Cardiac fibroblast (primary cell): ENCODE data around the gene TNNT1.
A peak's percentile ranks its signal among the peaks of the same experiment; 100 is the strongest.

Experiments
- DNase-seq, 2 donors: peaks; one replicate each; pipeline versions ENCODE4 v3.0.0 to v3.0.0-alpha.2; 2010; ENCODE audit warnings: low read depth in 2 of 2
- H3K4me3 ChIP-seq, 2 donors: replicated peaks in 1 of 2; 1 replicate in 1 of 2; 2 replicates in 1 of 2; pipeline ENCODE4 v1.5.1; 2011; ENCODE audit warnings: low read depth in 2 of 2, low read length in 2 of 2, mild to moderate bottlenecking in 2 of 2, moderate library complexity in 1 of 2
- CTCF ChIP-seq: IDR thresholded peaks from one replicate; pipeline ENCODE4 v1.5.1; 2011; ENCODE audit warnings: low read depth, mild to moderate bottlenecking, low read length, inconsistent platforms

The TNNT1 gene

GRCh38 chr19:55188625-55189024 is 39.6 kb upstream of the TNNT1 start:
- TF ChIP-seq CTCF = no peak
- H3K4me3 ChIP-seq = no peak overlapping the region

DNA sequence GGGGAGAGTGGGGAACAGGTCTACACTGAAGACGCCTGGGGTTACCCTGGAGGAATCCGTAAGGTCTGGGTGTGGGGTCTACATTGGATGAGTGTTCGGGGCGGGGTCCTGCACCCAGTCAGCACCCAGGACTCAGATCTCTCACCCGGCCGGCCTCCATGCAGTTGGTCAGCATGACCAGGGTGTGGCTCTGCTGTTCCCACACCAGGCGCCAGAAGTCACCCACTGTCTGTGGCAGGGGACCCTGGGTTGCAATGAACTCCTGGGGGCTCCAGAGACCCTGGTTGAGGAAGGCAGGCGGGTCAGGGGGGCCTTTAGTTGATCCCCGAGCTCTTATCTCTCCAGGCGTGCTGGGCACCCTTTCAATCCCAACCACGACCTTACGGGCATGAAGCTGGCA is 37.1 kb upstream of the TNNT1 start:
- DNase-seq = no peak
- TF ChIP-seq CTCF = no peak
- no peak overlapping the region for H3K4me3 ChIP-seq

More at GRCh38 chr19:55188625-55189024, 39.6 kb upstream of the TNNT1 start:
- DNase-seq = peak; percentile 26 to 55

DNA sequence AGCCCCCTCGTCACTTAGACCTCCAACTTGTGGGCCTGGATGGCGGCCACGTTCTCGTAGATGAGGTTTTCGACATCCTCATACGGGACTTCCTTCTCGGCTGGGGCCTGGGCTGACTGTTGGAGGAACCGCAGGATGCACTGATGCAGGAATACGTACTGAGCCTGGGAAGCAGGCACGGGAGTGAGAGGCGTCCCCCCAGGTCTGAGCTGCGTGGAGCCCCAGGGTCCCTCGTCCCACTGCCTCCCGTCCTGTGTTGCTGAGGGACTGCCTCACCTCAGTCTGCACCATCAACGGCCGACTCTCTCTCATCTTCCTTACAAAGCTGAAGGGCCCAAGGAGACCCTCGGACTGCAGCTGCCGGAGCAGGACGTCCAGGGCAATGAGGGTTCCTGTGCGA is 32.7 kb upstream of the TNNT1 start:
- H3K4me3 ChIP-seq = no peak overlapping the region
- TF ChIP-seq CTCF = no peak
- DNase-seq = no peak

DNA sequence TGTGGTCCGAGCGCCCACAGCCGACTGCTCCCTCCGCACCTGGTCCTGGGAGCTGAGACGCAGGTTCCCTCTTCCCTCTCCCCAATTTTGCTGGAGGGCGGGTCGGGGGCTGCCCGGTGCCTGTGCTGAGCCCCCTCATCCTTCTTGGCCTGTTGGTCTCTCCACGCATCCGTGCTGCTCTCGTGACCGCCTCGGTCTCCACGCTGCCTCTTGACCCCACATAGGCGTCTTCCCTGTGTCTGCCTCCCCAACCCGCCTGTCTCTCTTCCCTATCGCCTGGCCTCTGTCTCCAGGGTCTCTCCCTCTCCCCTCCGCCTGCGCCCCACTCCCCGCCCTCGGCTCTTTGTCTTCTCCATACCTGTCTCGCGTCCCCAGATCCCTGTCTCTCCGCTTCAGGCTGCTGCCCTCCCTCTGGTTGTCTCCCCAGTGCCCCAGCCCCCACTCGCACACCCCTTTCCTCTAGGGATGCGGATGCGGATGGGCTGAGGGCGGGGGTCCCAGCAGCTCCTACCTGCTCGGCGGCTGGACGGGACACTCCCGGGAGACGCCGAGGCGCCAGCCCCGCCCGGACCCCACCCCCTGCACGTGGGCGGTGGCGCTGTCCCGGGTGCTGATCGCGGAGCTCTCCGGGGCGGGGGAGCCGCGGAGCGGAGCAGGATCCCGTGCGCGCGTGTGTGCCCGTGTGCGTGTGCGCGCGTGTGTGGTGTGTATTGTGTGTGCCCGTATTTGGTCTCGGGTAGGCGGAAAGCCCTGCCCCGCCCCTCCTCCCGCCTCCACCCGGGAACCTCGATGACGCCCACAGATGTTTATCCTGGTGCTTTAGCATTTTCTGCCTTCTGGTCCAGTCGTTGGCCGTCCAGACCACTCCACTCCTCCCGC is 30.8 kb upstream of the TNNT1 start, which contains the start of gene SYT5:
TSS of gene SYT5 (minus strand) at position 684 of the 879 bp plus-strand sequence. CDS start 1,248 bp downstream, outside the sequence.
- TF ChIP-seq CTCF = no peak
- H3K4me3 ChIP-seq = peak within 1 kb of the TSS; percentile 24 to 35
- DNase-seq = peak in 1 of 2 donors; percentile 35

GRCh38 chr19:55178781-55179599 is 30.0 kb upstream of the TNNT1 start:
- TF ChIP-seq CTCF = no peak
- peak; percentile 82 to 88 for DNase-seq
- peak overlapping the region; percentile 24 to 35 for H3K4me3 ChIP-seq

- no peak overlapping the region for H3K4me3 ChIP-seq
- no peak for DNase-seq
- no peak for TF ChIP-seq CTCF
Measured at GRCh38 chr19:55176076-55176475, 27.1 kb upstream of the TNNT1 start.
